H1 (cell line): ENCODE measurements around the gene ZFP14.
"Not testable (repeated sequence)": the region's sequence is repeated elsewhere in the genome, so short reads cannot be mapped to it uniquely, and the experiment has no call there.

Experiments used
- JUN ChIP-seq: IDR thresholded peaks from 2 replicates; pipeline ENCODE4 v1.6.1; 2011; ENCODE audit warnings: low read depth, mild to moderate bottlenecking, improper control_type of control experiment, low read length
- NRF1 ChIP-seq: IDR thresholded peaks from 2 replicates; pipeline ENCODE4 v1.6.1; 2011; ENCODE audit warnings: mild to moderate bottlenecking, low read depth, low read length, improper control_type of control experiment
- POLR2A ChIP-seq, 2 experiments: IDR thresholded peaks; 1 replicate in 1 of 2; 2 replicates in 1 of 2; pipeline ENCODE4 v1.6.1; 2011; ENCODE audit warnings: low read depth in 2 of 2, low read length in 2 of 2, mild to moderate bottlenecking in 2 of 2; ENCODE audit errors: control extremely low read depth in 1 of 2
- RXRA ChIP-seq: IDR thresholded peaks from 2 replicates; pipeline ENCODE4 v1.6.1; 2011; ENCODE audit warnings: low read depth, mild to moderate bottlenecking, low read length, moderate library complexity; ENCODE audit not compliant: insufficient read depth

DNA sequence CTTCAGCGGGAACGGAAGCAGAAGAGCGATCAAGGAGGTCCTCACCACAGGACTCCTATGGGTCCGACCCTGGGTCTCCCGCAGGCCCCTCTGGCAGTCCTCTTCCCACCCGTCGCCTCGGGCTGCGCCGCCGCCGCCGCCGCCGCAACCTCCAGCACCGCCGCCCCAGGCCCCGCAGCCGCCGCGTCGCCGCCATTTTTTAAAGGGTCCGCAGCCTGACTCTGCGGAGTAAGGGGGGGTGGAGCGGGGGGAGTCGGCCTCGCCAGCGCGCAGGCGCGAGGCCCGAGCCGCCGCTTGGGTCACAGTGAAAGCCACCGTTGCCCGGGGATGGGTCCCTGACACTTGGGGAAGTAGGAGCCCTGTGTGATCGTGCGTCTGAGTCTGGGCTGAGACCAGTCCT is 69.7 kb downstream of the ZFP14 start:
- not testable (repeated sequence) for TF ChIP-seq JUN; POLR2A (IDR thresholded peaks at IDR 0.05; ENCODE audit: control extremely low read depth in 1 of 2, low read depth in 2 of 2, low read length in 2 of 2); RXRA; NRF1
